Medulla oblongata (tissue), 1 donor: Measurements from ENCODE around the gene LMTK3.

Source experiments
- DNase-seq: peaks from one replicate; pipeline ENCODE4 v3.0.0-alpha.2; 2015; ENCODE audit errors: extremely low spot score

The LMTK3 gene

GRCh38 chr19:48470856-48471255, 40.8 kb downstream of the LMTK3 start:
- DNase-seq: no peak

- DNase-seq: no peak
Observed at GRCh38 chr19:48469934-48470680, 41.5 kb downstream of the LMTK3 start.

- DNase-seq: peak; percentile 81
Observed at GRCh38 chr19:48469289-48469881, 42.2 kb downstream of the LMTK3 start, which contains the start of gene CYTH2. TSS of gene CYTH2 (plus strand) at chr19:48469369. CDS start at chr19:48469508, 139 bp downstream.

GRCh38 chr19:48468772-48469288, 42.8 kb downstream of the LMTK3 start:
- DNase-seq: peak; percentile 100

- DNase-seq: no peak
Observed at GRCh38 chr19:48466561-48467325, 44.9 kb downstream of the LMTK3 start.

GRCh38 chr19:48465215-48465614, 46.4 kb downstream of the LMTK3 start:
- DNase-seq: no peak

GRCh38 chr19:48461982-48462655, 49.5 kb downstream of the LMTK3 start:
- DNase-seq: no peak

- no peak for DNase-seq
Observed at GRCh38 chr19:48461651-48461981, 50.0 kb downstream of the LMTK3 start.

- no peak for DNase-seq
Observed at GRCh38 chr19:48458016-48458415, 53.6 kb downstream of the LMTK3 start.

- DNase-seq: no peak
Observed at GRCh38 chr19:48456864-48457263, 54.8 kb downstream of the LMTK3 start.

GRCh38 chr19:48455908-48456562, 55.6 kb downstream of the LMTK3 start:
- no peak for DNase-seq

- DNase-seq: peak; percentile 42
Observed at GRCh38 chr19:48455171-48455907, 56.3 kb downstream of the LMTK3 start, which contains the start of gene KCNJ14. TSS of gene KCNJ14 (plus strand) at chr19:48455574. CDS start at chr19:48461725, 6,151 bp downstream.

GRCh38 chr19:48454150-48454730, 57.4 kb downstream of the LMTK3 start:
- DNase-seq: peak; percentile 47

- DNase-seq: no peak
Observed at GRCh38 chr19:48452289-48453190, 59.1 kb downstream of the LMTK3 start.

- no peak for DNase-seq
Observed at GRCh38 chr19:48451624-48452023, 60.0 kb downstream of the LMTK3 start.

- no peak for DNase-seq
Observed at GRCh38 chr19:48450863-48451262, 60.8 kb downstream of the LMTK3 start.

- no peak for DNase-seq
Observed at GRCh38 chr19:48450441-48450840, 61.2 kb downstream of the LMTK3 start.

- no peak for DNase-seq
Observed at GRCh38 chr19:48448563-48448962, 63.1 kb downstream of the LMTK3 start.

- no peak for DNase-seq
Observed at GRCh38 chr19:48446579-48446978, 65.1 kb downstream of the LMTK3 start.
